Esophagus squamous epithelium (tissue), 4 donors: Measurements from ENCODE around the gene CYB5A.

Source experiments
- POLR2A ChIP-seq, 4 donors: fragments of 450-650 bp; IDR thresholded peaks; one replicate each; pipeline ENCODE4 v1.6.1; 2017; ENCODE audit warnings: antibody characterized with exemption in 4 of 4, mild to moderate bottlenecking in 4 of 4, moderate library complexity in 3 of 4
- TF ChIP-seq, protein P1 (sequence below), 6 experiments: fragments of 450-650 bp in 4 of 6; fragments of 200-600 bp in 2 of 6; sonication (generic) in 2 of 6; IDR thresholded peaks; one replicate each; pipeline ENCODE4 v1.5.1; 2016 to 2019; ENCODE audit warnings: antibody characterized with exemption in 6 of 6, mild to moderate bottlenecking in 4 of 6, moderate library complexity in 4 of 6

DNA sequence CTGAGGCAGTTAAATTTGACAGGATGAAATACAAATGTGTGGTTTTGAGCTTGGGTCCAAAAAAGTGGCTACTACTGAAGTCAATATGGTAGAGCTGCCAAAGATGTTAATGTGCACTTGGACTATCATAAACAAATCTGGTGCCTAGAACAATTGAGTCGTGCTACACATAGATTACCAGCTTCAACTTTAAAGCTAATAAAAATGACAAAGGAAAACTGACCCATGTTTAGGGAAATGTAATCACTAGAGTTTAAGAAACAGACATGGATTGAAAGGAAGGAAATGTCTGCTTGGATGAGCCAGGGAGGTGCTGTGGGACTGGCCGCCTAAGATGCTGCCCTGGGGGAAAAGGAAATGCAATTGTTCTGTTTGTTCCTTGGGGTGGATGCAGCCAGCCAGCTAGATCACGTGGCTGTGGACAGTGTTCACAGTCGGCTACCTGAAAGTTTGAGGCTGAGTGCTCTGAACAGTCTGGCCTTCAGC is 36.6 kb downstream of the CYB5A start:
- no peak for TF ChIP-seq POLR2A (IDR thresholded peaks at IDR 0.05)
- TF ChIP-seq, protein P1, sequence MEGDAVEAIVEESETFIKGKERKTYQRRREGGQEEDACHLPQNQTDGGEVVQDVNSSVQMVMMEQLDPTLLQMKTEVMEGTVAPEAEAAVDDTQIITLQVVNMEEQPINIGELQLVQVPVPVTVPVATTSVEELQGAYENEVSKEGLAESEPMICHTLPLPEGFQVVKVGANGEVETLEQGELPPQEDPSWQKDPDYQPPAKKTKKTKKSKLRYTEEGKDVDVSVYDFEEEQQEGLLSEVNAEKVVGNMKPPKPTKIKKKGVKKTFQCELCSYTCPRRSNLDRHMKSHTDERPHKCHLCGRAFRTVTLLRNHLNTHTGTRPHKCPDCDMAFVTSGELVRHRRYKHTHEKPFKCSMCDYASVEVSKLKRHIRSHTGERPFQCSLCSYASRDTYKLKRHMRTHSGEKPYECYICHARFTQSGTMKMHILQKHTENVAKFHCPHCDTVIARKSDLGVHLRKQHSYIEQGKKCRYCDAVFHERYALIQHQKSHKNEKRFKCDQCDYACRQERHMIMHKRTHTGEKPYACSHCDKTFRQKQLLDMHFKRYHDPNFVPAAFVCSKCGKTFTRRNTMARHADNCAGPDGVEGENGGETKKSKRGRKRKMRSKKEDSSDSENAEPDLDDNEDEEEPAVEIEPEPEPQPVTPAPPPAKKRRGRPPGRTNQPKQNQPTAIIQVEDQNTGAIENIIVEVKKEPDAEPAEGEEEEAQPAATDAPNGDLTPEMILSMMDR (IDR thresholded peaks at IDR 0.05) = no peak
